Mesenchymal stem cell (in vitro differentiated cells and primary cell): Measurements from ENCODE around the gene CCDC30.

Source experiments
- DNase-seq: peaks from one replicate; pipeline ENCODE4 v3.0.0-alpha.2; 2013
- H2AFZ ChIP-seq: one replicate; pipeline ENCODE4 v1.6.1; 2013; ENCODE audit warnings: low read depth, mild to moderate bottlenecking, control low read depth, inconsistent platforms, low read length, moderate library complexity
- H2AK5ac ChIP-seq: 2 replicates; pipeline ENCODE4 v1.6.1; 2013; ENCODE audit warnings: low read length, moderate library complexity, mild to moderate bottlenecking, inconsistent platforms; ENCODE audit not compliant: severe bottlenecking
- H2BK120ac ChIP-seq: one replicate; pipeline ENCODE4 v1.6.1; 2013; ENCODE audit warnings: low read depth, mild to moderate bottlenecking, inconsistent platforms, low read length, moderate library complexity
- H2BK12ac ChIP-seq, 2 experiments: one replicate each; pipeline ENCODE4 v1.6.1; 2013; ENCODE audit warnings: inconsistent platforms in 2 of 2, low read length in 2 of 2, mild to moderate bottlenecking in 2 of 2, moderate library complexity in 2 of 2, control low read depth in 1 of 2
- H2BK15ac ChIP-seq: one replicate; pipeline ENCODE4 v1.6.1; 2013; ENCODE audit warnings: mild to moderate bottlenecking, low read depth, inconsistent platforms; ENCODE audit not compliant: poor library complexity, severe bottlenecking
- H2BK5ac ChIP-seq: 2 replicates; pipeline ENCODE4 v1.6.1; 2013; ENCODE audit warnings: low read depth, mild to moderate bottlenecking, low read length, control low read depth, inconsistent platforms; ENCODE audit not compliant: poor library complexity, severe bottlenecking
- H3K14ac ChIP-seq, 2 experiments: one replicate each; pipeline ENCODE4 v1.6.1; 2013; ENCODE audit warnings: inconsistent platforms in 2 of 2, low read length in 2 of 2, control low read depth in 1 of 2, mild to moderate bottlenecking in 1 of 2, moderate library complexity in 1 of 2
- H3K18ac ChIP-seq, 2 experiments: one replicate each; pipeline ENCODE4 v1.6.1; 2013; ENCODE audit warnings: inconsistent platforms in 2 of 2, low read length in 2 of 2, control low read depth in 1 of 2, low read depth in 1 of 2, mild to moderate bottlenecking in 1 of 2
- H3K23ac ChIP-seq, 2 experiments: one replicate each; pipeline ENCODE4 v1.6.1; 2013; ENCODE audit warnings: inconsistent platforms in 2 of 2, low read length in 2 of 2, mild to moderate bottlenecking in 2 of 2, moderate library complexity in 2 of 2, control low read depth in 1 of 2
- H3K27ac ChIP-seq: 2 replicates; pipeline ENCODE4 v1.5.1; 2013; ENCODE audit warnings: mild to moderate bottlenecking, moderate library complexity, low read length, control low read depth, inconsistent platforms; ENCODE audit not compliant: poor library complexity, severe bottlenecking
- H3K27me3 ChIP-seq, 2 experiments: 2 replicates each; pipeline versions ENCODE4 v1.6.1 to v1.7.0; 2013; ENCODE audit warnings: low read length in 2 of 2, mild to moderate bottlenecking in 2 of 2, moderate library complexity in 2 of 2, control low read depth in 1 of 2, inconsistent platforms in 1 of 2; ENCODE audit not compliant: control insufficient read depth in 1 of 2, insufficient read depth in 1 of 2
- H3K36me3 ChIP-seq, 2 experiments: 2 replicates each; pipeline versions ENCODE4 v1.6.1 to v1.7.0; 2013; ENCODE audit warnings: low read length in 2 of 2, control low read depth in 1 of 2, inconsistent platforms in 1 of 2, low read depth in 1 of 2, mild to moderate bottlenecking in 1 of 2; ENCODE audit not compliant: insufficient read depth in 2 of 2, control insufficient read depth in 1 of 2
- H3K4ac ChIP-seq, 2 experiments: one replicate each; pipeline ENCODE4 v1.6.1; 2013; ENCODE audit warnings: inconsistent platforms in 2 of 2, low read length in 2 of 2, mild to moderate bottlenecking in 2 of 2, moderate library complexity in 2 of 2, control low read depth in 1 of 2, low read depth in 1 of 2
- H3K4me1 ChIP-seq: 2 replicates; pipeline ENCODE4 v1.6.1; 2013; ENCODE audit warnings: low read depth, low read length, control low read depth; ENCODE audit not compliant: control insufficient read depth, insufficient read depth
- H3K4me2 ChIP-seq: 2 replicates; pipeline ENCODE4 v1.6.1; 2013; ENCODE audit warnings: low read length, mild to moderate bottlenecking, inconsistent platforms; ENCODE audit not compliant: poor library complexity, severe bottlenecking
- H3K4me3 ChIP-seq, 2 experiments: 2 replicates each; pipeline versions ENCODE4 v1.5.1 to v1.7.0; 2013; ENCODE audit warnings: low read length in 2 of 2, mild to moderate bottlenecking in 2 of 2, control low read depth in 1 of 2, low read depth in 1 of 2; ENCODE audit not compliant: insufficient read depth in 1 of 2
- H3K79me1 ChIP-seq: replicated peaks from 2 replicates; pipeline ENCODE4 v1.6.1; 2013; ENCODE audit warnings: mild to moderate bottlenecking, control low read depth, low read length, inconsistent platforms; ENCODE audit not compliant: poor library complexity, severe bottlenecking
- H3K9ac ChIP-seq: 2 replicates; pipeline ENCODE4 v1.7.0; 2013; ENCODE audit warnings: mild to moderate bottlenecking, low read length, moderate library complexity
- H3K9me3 ChIP-seq: 2 replicates; pipeline ENCODE4 v1.7.0; 2013; ENCODE audit warnings: mild to moderate bottlenecking, low read length; ENCODE audit not compliant: control insufficient read depth
- H4K8ac ChIP-seq: one replicate; pipeline ENCODE4 v1.6.1; 2013; ENCODE audit warnings: inconsistent platforms, mild to moderate bottlenecking, low read length, moderate library complexity
- H4K91ac ChIP-seq: one replicate; pipeline ENCODE4 v1.6.1; 2013; ENCODE audit warnings: mild to moderate bottlenecking, low read length, inconsistent platforms
- WGBS: methylation state at CpG from one replicate; pipeline ENCODE4 v1.1.7; 2013; ENCODE audit warnings: mixed read lengths; 5-methylcytosine and 5-hydroxymethylcytosine counted together

Gene CCDC30

DNA sequence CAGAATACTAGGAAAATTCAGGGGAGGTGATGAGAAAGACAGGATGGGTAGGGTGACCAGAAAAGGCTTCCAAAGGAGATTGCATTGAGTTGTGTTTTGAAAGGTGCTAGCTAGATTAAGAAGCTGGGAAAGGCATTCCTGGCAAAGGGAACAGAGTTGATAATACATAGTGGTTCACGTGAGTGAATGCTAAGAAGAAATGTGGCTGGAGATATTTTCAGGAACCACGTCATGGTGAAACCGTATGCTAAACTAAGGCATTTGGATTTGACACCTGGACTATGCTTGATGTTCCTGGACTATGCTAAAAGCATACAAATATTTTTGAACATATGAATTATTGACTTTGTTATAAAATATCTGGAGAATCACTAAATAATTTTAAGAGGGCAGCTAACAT is 14.7 kb downstream of the CCDC30 start:
- no peaks in the 10 kb centered on the region for H3K9me3 ChIP-seq
- no peak overlapping the region for H2BK15ac ChIP-seq
- H4K8ac ChIP-seq, result no peak overlapping the region
- H3K27ac ChIP-seq, result no peak overlapping the region
- no peak overlapping the region for H2AK5ac ChIP-seq
- no peak overlapping the region for H4K91ac ChIP-seq
- H3K4ac ChIP-seq, result no peak overlapping the region
- no peak overlapping the region for H3K14ac ChIP-seq
- peaks cover 0 to 2% of the 10 kb centered on the region in 2 experiments for H3K36me3 ChIP-seq
- H3K4me3 ChIP-seq, result no peak overlapping the region
- no peak overlapping the region for H2BK12ac ChIP-seq
- H3K4me2 ChIP-seq, result no peak overlapping the region
- WGBS, result 96% methylated on average over 2 of the region's 3 CpGs
- no peak overlapping the region for H3K9ac ChIP-seq
- no peaks in the 10 kb centered on the region for H3K27me3 ChIP-seq
- no peak overlapping the region for H2BK5ac ChIP-seq
- H3K79me1 ChIP-seq, result no peaks in the 10 kb centered on the region
- H2AFZ ChIP-seq, result no peak overlapping the region
- no peak overlapping the region for H3K23ac ChIP-seq
- no peaks in the 10 kb centered on the region for H3K4me1 ChIP-seq
- no peak for DNase-seq
- H2BK120ac ChIP-seq, result no peak overlapping the region
- H3K18ac ChIP-seq, result no peak overlapping the region

DNA sequence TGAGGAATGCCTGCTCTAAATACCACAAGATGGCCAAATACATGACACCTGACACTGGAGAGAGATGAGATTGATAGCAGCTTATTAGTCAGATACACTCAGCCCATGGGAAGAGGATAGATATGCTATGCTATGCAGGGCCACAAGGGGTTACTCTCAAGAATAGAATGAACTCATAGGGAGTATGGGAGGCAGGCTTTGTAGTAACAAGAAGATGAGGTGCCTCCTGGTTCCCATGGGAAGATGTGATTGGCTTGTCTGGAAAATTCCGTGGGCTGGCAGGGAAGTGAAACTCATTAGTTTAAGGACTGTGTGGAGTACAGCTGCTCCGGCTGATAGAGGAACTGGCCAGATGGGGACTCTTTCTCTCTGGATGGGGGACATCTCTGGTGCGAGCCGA is 16.5 kb downstream of the CCDC30 start:
- H2AFZ ChIP-seq, result no peak overlapping the region
- no peaks in the 10 kb centered on the region for H3K79me1 ChIP-seq
- no peak overlapping the region for H2BK12ac ChIP-seq
- H2AK5ac ChIP-seq, result no peak overlapping the region
- H3K36me3 ChIP-seq, result peaks cover 0 to 9% of the 10 kb centered on the region in 2 experiments
- H3K23ac ChIP-seq, result no peak overlapping the region
- H4K91ac ChIP-seq, result no peak overlapping the region
- no peak overlapping the region for H3K4me2 ChIP-seq
- DNase-seq, result peak; percentile 63
- WGBS, result 66% methylated on average over 2 of the region's 4 CpGs
- no peak overlapping the region for H3K4me3 ChIP-seq
- no peaks in the 10 kb centered on the region for H3K9me3 ChIP-seq
- H3K4me1 ChIP-seq, result no peaks in the 10 kb centered on the region
- H4K8ac ChIP-seq, result no peak overlapping the region
- H3K18ac ChIP-seq, result no peak overlapping the region
- no peak overlapping the region for H3K14ac ChIP-seq
- no peak overlapping the region for H3K27ac ChIP-seq
- H3K4ac ChIP-seq, result no peak overlapping the region
- H3K27me3 ChIP-seq, result no peaks in the 10 kb centered on the region
- H2BK120ac ChIP-seq, result no peak overlapping the region
- no peak overlapping the region for H2BK15ac ChIP-seq
- H3K9ac ChIP-seq, result no peak overlapping the region
- no peak overlapping the region for H2BK5ac ChIP-seq

DNA sequence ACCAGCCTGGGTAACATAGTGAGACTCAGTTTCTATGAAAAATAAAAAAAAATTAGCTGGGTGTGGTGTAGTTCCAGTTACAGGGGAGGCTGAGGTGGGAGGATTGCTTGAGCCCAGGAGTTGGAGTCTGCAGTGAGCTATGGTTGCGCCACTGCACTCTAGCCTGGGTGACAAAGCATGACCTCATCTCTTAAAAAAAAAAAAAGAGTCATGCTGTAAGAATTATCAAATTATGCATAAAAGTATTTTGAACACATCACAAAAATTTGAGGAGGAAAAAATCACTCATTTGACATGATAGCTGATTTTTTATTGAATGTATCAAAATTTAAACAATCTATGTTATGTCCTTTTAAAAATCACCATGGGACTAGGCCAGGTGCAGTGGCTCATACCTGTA is 17.8 kb downstream of the CCDC30 start:
- H2BK12ac ChIP-seq, result no peak overlapping the region
- H3K14ac ChIP-seq, result no peak overlapping the region
- H3K18ac ChIP-seq, result no peak overlapping the region
- no peak overlapping the region for H3K4me2 ChIP-seq
- no peaks in the 10 kb centered on the region for H3K9me3 ChIP-seq
- H2BK5ac ChIP-seq, result no peak overlapping the region
- H3K27me3 ChIP-seq, result no peaks in the 10 kb centered on the region
- no peak overlapping the region for H2BK120ac ChIP-seq
- no peaks in the 10 kb centered on the region for H3K4me1 ChIP-seq
- no peak overlapping the region for H2AK5ac ChIP-seq
- no peak overlapping the region for H2BK15ac ChIP-seq
- H4K8ac ChIP-seq, result no peak overlapping the region
- H3K23ac ChIP-seq, result no peak overlapping the region
- H2AFZ ChIP-seq, result no peak overlapping the region
- H3K27ac ChIP-seq, result no peak overlapping the region
- DNase-seq, result no peak
- H3K4ac ChIP-seq, result no peak overlapping the region
- no peak overlapping the region for H4K91ac ChIP-seq
- WGBS, result no CpG with 5 or more reads among the region's 1 CpG
- no peak overlapping the region for H3K9ac ChIP-seq
- H3K4me3 ChIP-seq, result no peak overlapping the region
- peaks cover 0 to 9% of the 10 kb centered on the region in 2 experiments for H3K36me3 ChIP-seq
- H3K79me1 ChIP-seq, result no peaks in the 10 kb centered on the region

DNA sequence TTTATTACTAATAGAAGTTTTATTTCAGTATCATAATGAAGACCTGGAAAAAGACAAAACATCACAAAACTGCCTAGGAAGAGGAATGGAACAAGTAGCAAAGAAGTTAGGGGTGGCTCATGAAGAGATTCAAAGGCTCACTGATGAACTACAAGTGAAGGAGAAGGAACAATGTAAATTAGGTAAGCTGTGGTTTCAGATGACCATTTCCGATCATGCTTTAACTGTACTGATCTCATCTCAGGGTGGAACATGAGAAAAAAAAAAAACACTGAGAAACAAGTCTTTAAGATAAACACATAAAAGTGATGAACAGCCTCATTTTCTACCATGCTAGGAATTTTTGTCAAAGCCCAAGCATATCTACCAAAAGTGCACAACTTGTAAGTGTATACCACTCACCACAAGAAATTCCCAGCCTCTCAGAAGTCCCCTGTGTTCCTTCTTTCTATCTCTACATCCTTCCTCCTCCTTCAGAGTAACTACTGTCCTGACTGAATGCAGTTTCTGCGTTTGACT is 19.6 kb downstream of the CCDC30 start:
- no peak overlapping the region for H3K18ac ChIP-seq
- no peak overlapping the region for H2AK5ac ChIP-seq
- no peak overlapping the region for H2AFZ ChIP-seq
- H2BK5ac ChIP-seq, result no peak overlapping the region
- no peak overlapping the region for H3K4me3 ChIP-seq
- no peaks in the 10 kb centered on the region for H3K9me3 ChIP-seq
- H2BK120ac ChIP-seq, result no peak overlapping the region
- peak; percentile 79 for DNase-seq
- no peak overlapping the region for H3K23ac ChIP-seq
- H3K9ac ChIP-seq, result no peak overlapping the region
- H3K27ac ChIP-seq, result no peak overlapping the region
- WGBS, result 63% methylated on average over 2 of the region's 2 CpGs
- H3K27me3 ChIP-seq, result no peaks in the 10 kb centered on the region
- H2BK12ac ChIP-seq, result no peak overlapping the region
- H3K4me2 ChIP-seq, result no peak overlapping the region
- peaks cover 0 to 9% of the 10 kb centered on the region in 2 experiments for H3K36me3 ChIP-seq
- H2BK15ac ChIP-seq, result no peak overlapping the region
- H4K91ac ChIP-seq, result no peak overlapping the region
- no peak overlapping the region for H3K4ac ChIP-seq
- no peak overlapping the region for H4K8ac ChIP-seq
- no peaks in the 10 kb centered on the region for H3K79me1 ChIP-seq
- H3K4me1 ChIP-seq, result no peaks in the 10 kb centered on the region
- no peak overlapping the region for H3K14ac ChIP-seq
